CD4-positive, CD25-positive, alpha-beta regulatory T cell (primary cell): ENCODE results near the gene PLA2G6. TPM values are rescaled to one million over a fixed set of nuclear protein-coding genes. Genes with fewer than 3 reads are reported as not detected.
A peak's percentile ranks its signal among the peaks of the same experiment; 100 is the strongest.

ENCODE experiments used
- ATAC-seq, 2 donors: fragments of 150-1000 bp; cut with Tn5 transposase; one replicate each; pipeline ENCODE4 v1.10.0; 2021; ENCODE audit warnings: low read depth in 2 of 2, moderate number of reproducible peaks in 2 of 2, moderate library complexity in 1 of 2
- DNase-seq, 3 donors: peaks; one replicate each; pipeline versions ENCODE4 v3.0.0 to v3.0.0-alpha.2; 2012 to 2022; ENCODE audit warnings: mixed read lengths in 1 of 3
- H3K27ac ChIP-seq: one replicate; pipeline ENCODE4 v1.7.0; 2013; ENCODE audit warnings: mild to moderate bottlenecking, low read length; ENCODE audit not compliant: insufficient read depth, poor library complexity, severe bottlenecking
- H3K27me3 ChIP-seq: one replicate; pipeline ENCODE4 v1.7.0; 2013; ENCODE audit warnings: low read length; ENCODE audit not compliant: control insufficient read depth, insufficient read depth
- H3K36me3 ChIP-seq: one replicate; pipeline ENCODE4 v1.7.0; 2013; ENCODE audit warnings: mild to moderate bottlenecking, low read length, moderate library complexity; ENCODE audit not compliant: control insufficient read depth, insufficient read depth
- H3K4me1 ChIP-seq: 2 replicates; pipeline ENCODE4 v1.7.0; 2013; ENCODE audit warnings: mild to moderate bottlenecking, low read length; ENCODE audit not compliant: insufficient read depth, control insufficient read depth, poor library complexity, severe bottlenecking
- H3K4me3 ChIP-seq: one replicate; pipeline ENCODE4 v1.7.0; 2013; ENCODE audit warnings: low read depth, mild to moderate bottlenecking, low read length, moderate library complexity
- H3K9me3 ChIP-seq, 2 experiments: 1 replicate in 1 of 2; 2 replicates in 1 of 2; pipeline ENCODE4 v1.7.0; 2013; ENCODE audit warnings: low read length in 2 of 2, mild to moderate bottlenecking in 1 of 2, moderate library complexity in 1 of 2; ENCODE audit not compliant: control insufficient read depth in 2 of 2
- H3K27ac Mint-ChIP-seq, 3 donors: one replicate each; pipeline ENCODE4 v1.8.0; 2020 to 2022; ENCODE audit warnings: mild to moderate bottlenecking in 3 of 3, mixed read lengths in 3 of 3, moderate library complexity in 2 of 3
- H3K27me3 Mint-ChIP-seq: one replicate; pipeline ENCODE4 v1.8.0; 2022; ENCODE audit warnings: mild to moderate bottlenecking, mixed read lengths
- H3K36me3 Mint-ChIP-seq: one replicate; pipeline ENCODE4 v1.8.0; 2020; ENCODE audit warnings: mixed read lengths
- H3K4me1 Mint-ChIP-seq, 4 donors: one replicate each; pipeline ENCODE4 v1.8.0; 2020 to 2022; ENCODE audit warnings: mixed read lengths in 4 of 4, mild to moderate bottlenecking in 1 of 4
- H3K4me3 Mint-ChIP-seq, 4 donors: one replicate each; pipeline ENCODE4 v1.8.0; 2020 to 2022; ENCODE audit warnings: mild to moderate bottlenecking in 4 of 4, mixed read lengths in 4 of 4, moderate library complexity in 3 of 4
- H3K9me3 Mint-ChIP-seq, 7 donors: one replicate each; pipeline ENCODE4 v1.8.0; 2020 to 2022; ENCODE audit warnings: mixed read lengths in 7 of 7, mild to moderate bottlenecking in 3 of 7, moderate library complexity in 2 of 7
- polyA plus RNA-seq, 4 donors: library from polyadenylated mRNA; unstranded; fragments of 300-500 nt; fragmentation: Illumina TruSeq; gene quantifications; one replicate each; pipeline ENCODE4 v1.2.3, GENCODE V29; 2021
- total RNA-seq: library from RNA; stranded (reverse); gene quantifications from one replicate; pipeline ENCODE4 v1.2.3, GENCODE V29; 2022

The PLA2G6 gene
- total and polyA plus RNA-seq, 5 donors from 2014 or later = 2.6 to 137 (median 5.5) TPM

GRCh38 chr22:38218661-38219622 is 37.3 kb upstream of the PLA2G6 start:
- ATAC-seq (no peak), DNase-seq (peak in 1 of 3 donors; percentile 21)
- Mint-ChIP-seq H3K36me3 (peaks cover 7% of the 10 kb centered on the region), H3K27ac (peak overlapping the region; percentile 12 to 80 (median 20)), H3K27me3 (no peaks in the 10 kb centered on the region), H3K4me3 (peak overlapping the region in 1 of 4 donors; percentile 29), H3K4me1 (peaks cover 5 to 31% (median 7%) of the 10 kb centered on the region in 4 donors), H3K9me3 (no peaks in the 10 kb centered on the region)
- Histone ChIP-seq H3K9me3 (no peaks in the 10 kb centered on the region), H3K4me3 (no peak overlapping the region), H3K36me3 (no peaks in the 10 kb centered on the region), H3K27ac (peak overlapping the region; percentile 19), H3K4me1 (peaks cover 17% of the 10 kb centered on the region), H3K27me3 (no peaks in the 10 kb centered on the region)

DNA sequence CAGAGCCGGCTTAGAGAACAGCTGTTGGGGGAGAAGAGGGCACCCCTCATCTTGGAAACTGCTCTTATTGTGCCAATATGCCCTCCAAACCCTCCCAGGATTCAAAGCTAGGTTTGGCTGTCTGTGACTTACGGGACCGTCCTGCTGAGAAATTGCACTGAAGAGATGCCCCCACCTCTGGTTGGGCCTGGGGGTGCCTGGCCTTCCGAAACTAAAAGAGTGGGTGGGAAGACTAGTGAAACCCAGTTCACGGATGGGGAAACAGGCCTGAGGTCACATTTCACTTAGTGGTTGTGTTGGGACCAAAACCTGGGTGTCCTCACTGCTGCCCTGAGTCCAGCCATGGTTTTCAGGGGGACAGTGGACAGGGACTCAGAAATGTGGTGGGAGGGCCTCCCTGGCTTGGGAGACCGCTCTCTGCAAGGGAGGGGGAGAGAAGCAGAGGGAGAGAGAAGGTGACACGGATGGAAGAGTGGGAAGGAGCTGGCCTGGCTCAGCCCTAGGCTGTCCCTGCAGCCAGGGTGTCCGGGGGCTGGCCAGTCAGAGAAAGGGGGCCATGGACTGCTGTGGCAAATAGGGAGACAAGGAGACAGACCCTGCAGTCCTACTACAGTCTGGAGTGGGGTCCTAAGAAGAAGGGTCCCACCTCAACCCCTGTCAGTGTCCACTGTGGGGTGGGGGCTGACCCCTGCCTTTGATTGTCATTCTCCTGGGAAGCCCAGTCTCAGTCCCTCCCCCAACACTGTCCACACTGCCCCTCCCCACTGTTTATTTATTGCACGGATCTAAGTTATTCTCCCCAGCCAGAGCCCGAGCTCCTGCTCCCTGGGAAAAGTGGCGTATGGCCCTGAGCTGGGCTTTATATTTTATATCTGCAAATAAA is 33.8 kb upstream of the PLA2G6 start:
- peak overlapping the region in 3 of 4 donors; percentile 21 to 80 (median 26) for H3K4me3 Mint-ChIP-seq
- peaks cover 20% of the 10 kb centered on the region for H3K4me1 ChIP-seq
- DNase-seq = no peak
- no peak overlapping the region for H3K27ac ChIP-seq
- H3K9me3 Mint-ChIP-seq = no peaks in the 10 kb centered on the region
- peaks cover 0 to 35% (median 9%) of the 10 kb centered on the region in 4 donors for H3K4me1 Mint-ChIP-seq
- no peak overlapping the region for H3K4me3 ChIP-seq
- no peaks in the 10 kb centered on the region for H3K36me3 ChIP-seq
- H3K27me3 ChIP-seq = no peaks in the 10 kb centered on the region
- peaks cover 4% of the 10 kb centered on the region for H3K36me3 Mint-ChIP-seq
- ATAC-seq = no peak
- no peaks in the 10 kb centered on the region for H3K27me3 Mint-ChIP-seq
- H3K27ac Mint-ChIP-seq = peak overlapping the region in 2 of 3 donors; percentile 26 to 59
- no peaks in the 10 kb centered on the region for H3K9me3 ChIP-seq

GRCh38 chr22:38214302-38215056 is 32.8 kb upstream of the PLA2G6 start:
- Histone ChIP-seq H3K36me3 (no peaks in the 10 kb centered on the region), H3K9me3 (no peaks in the 10 kb centered on the region), H3K27ac (no peak overlapping the region), H3K4me1 (peaks cover 20% of the 10 kb centered on the region), H3K4me3 (no peak overlapping the region), H3K27me3 (no peaks in the 10 kb centered on the region)
- Mint-ChIP-seq H3K4me1 (peaks cover 0 to 35% (median 9%) of the 10 kb centered on the region in 4 donors), H3K36me3 (peaks cover 4% of the 10 kb centered on the region), H3K27me3 (no peaks in the 10 kb centered on the region), H3K27ac (peak overlapping the region in 1 of 3 donors; percentile 31), H3K9me3 (no peaks in the 10 kb centered on the region), H3K4me3 (peak overlapping the region in 3 of 4 donors; percentile 39 to 80 (median 73))
- ATAC-seq (peak; percentile 71 to 74), DNase-seq (peak; percentile 64 to 73 (median 71))

- Histone ChIP-seq H3K27ac (no peak overlapping the region), H3K4me3 (no peak overlapping the region), H3K36me3 (no peaks in the 10 kb centered on the region), H3K9me3 (no peaks in the 10 kb centered on the region), H3K27me3 (no peaks in the 10 kb centered on the region), H3K4me1 (peaks cover 15% of the 10 kb centered on the region)
- no peak for DNase-seq
- ATAC-seq = no peak
- H3K27me3 Mint-ChIP-seq = no peaks in the 10 kb centered on the region
- peaks cover 4% of the 10 kb centered on the region for H3K36me3 Mint-ChIP-seq
- H3K9me3 Mint-ChIP-seq = no peaks in the 10 kb centered on the region
- H3K4me1 Mint-ChIP-seq = peaks cover 0 to 29% (median 3%) of the 10 kb centered on the region in 4 donors
- H3K4me3 Mint-ChIP-seq = peak overlapping the region in 3 of 4 donors; percentile 39 to 73 (median 71)
- peak overlapping the region in 1 of 3 donors; percentile 31 for H3K27ac Mint-ChIP-seq
Measured at GRCh38 chr22:38213990-38214301, 32.3 kb upstream of the PLA2G6 start.

DNA sequence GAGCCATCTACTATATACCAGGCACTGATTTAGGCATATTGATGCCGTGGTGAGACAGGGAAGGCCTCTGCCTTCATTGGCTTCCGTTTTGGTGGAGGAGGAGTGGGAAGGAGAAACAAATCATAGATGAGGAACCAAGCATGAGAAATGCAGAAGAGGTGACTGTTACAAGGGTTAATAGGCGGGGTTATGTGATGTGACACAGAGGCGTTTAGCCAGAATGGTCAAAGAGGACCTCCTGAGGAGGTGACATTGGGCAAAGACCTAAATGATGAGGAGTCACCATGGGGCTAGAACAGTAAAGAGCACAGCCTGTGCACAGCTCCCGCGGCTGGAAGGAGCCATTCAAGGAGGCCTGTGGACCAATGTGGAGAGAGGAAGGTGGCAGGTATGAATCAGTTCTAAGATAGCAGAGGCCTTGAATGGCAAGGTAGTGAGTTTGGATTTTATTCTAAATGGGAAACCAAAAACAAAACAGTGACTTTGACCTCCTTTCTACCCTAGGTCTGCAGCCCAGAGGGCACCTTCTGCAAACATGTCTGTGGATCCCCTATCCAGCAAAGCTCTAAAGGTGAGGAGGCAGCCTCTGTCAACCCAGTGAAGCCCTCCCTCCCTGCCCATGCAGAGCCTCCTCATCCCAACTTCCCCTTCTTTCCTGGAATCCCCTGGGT is 31.8 kb upstream of the PLA2G6 start:
- H3K36me3 ChIP-seq = no peaks in the 10 kb centered on the region
- H3K27me3 ChIP-seq = no peaks in the 10 kb centered on the region
- peaks cover 10% of the 10 kb centered on the region for H3K4me1 ChIP-seq
- no peaks in the 10 kb centered on the region for H3K9me3 ChIP-seq
- DNase-seq (no peak), ATAC-seq (no peak)
- H3K27ac ChIP-seq = no peak overlapping the region
- Mint-ChIP-seq H3K27me3 (no peaks in the 10 kb centered on the region), H3K27ac (peak overlapping the region in 1 of 3 donors; percentile 76), H3K4me3 (peak overlapping the region in 3 of 4 donors; percentile 33 to 81 (median 62)), H3K4me1 (peaks cover 0 to 24% (median 3%) of the 10 kb centered on the region in 4 donors), H3K9me3 (no peaks in the 10 kb centered on the region), H3K36me3 (peaks cover 4% of the 10 kb centered on the region)
- H3K4me3 ChIP-seq = no peak overlapping the region

DNA sequence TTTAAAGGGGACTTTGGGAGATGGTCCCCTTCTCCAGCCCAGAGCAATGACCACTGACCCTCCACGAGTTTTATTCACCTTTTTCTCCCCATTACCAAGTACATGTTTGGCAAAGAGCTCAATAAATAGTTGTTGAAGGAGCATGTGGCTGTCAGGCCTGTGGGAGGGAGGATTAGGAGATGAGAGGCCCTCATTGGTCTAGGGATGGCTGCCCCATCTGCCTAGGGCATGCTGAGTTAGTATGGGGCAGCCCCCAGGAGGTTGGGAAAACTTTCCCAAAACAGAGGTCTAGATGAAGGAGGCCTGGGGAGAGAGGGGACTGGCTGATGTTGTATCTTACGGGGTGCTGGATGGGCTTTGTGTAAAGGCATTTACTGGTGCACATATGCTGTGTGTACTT is 30.8 kb upstream of the PLA2G6 start:
- H3K36me3 Mint-ChIP-seq = peaks cover 4% of the 10 kb centered on the region
- peaks cover 0 to 19% (median 5%) of the 10 kb centered on the region in 4 donors for H3K4me1 Mint-ChIP-seq
- H3K27me3 ChIP-seq = no peaks in the 10 kb centered on the region
- no peaks in the 10 kb centered on the region for H3K27me3 Mint-ChIP-seq
- H3K4me1 ChIP-seq = peaks cover 6% of the 10 kb centered on the region
- no peaks in the 10 kb centered on the region for H3K36me3 ChIP-seq
- no peak for DNase-seq
- no peak for ATAC-seq
- no peak overlapping the region for H3K4me3 ChIP-seq
- H3K9me3 ChIP-seq = no peaks in the 10 kb centered on the region
- H3K27ac Mint-ChIP-seq = no peak overlapping the region
- H3K4me3 Mint-ChIP-seq = peak overlapping the region in 1 of 4 donors; percentile 52
- H3K27ac ChIP-seq = no peak overlapping the region
- H3K9me3 Mint-ChIP-seq = no peaks in the 10 kb centered on the region
